ENCODE data around the gene KRTAP5-9.
"Not testable (repeated sequence)": the region's sequence is repeated elsewhere in the genome, so short reads cannot be mapped to it uniquely, and the experiment has no call there.

The KRTAP5-9 gene

DNA sequence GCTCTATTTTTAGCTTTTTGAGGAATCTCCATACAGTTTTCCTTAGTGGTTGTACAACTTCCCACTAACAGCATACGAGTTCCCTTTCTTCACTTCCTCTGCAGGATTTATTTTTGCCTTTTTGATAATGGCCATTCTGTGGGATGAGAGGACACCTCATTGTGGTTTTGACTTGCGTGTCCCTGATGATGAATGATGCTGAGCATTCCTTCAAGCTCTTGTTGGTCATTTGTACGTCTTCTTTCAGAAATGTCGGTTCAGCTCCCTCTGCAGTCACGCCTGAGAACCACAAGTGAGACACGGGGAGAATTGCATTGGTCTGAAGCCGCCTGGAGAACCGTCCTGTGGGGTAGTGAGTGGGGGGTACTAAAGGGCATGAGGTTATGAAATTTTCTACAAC, 15.2 kb downstream of the KRTAP5-9 start:
- DNase-seq: no peak

DNA sequence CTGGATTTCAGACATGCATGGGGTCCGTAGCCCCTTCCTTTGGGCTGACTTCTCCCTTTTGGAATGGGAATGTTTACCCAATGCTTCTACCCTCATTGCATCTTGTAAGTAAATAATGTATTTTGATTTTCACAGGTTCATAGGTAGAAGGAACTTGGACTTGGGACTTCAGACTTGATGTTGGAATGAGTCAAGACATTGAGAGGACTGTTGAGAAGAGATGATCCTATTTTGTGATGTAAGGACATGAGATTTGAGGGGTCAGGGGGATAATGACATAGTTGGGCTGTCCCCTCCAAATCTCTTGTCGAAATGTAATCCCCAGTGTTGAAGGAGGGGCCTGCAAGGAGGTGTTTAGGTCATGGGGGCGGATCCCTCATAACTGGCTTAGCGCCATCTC, 16.2 kb downstream of the KRTAP5-9 start:
- DNase-seq: no peak

DNA sequence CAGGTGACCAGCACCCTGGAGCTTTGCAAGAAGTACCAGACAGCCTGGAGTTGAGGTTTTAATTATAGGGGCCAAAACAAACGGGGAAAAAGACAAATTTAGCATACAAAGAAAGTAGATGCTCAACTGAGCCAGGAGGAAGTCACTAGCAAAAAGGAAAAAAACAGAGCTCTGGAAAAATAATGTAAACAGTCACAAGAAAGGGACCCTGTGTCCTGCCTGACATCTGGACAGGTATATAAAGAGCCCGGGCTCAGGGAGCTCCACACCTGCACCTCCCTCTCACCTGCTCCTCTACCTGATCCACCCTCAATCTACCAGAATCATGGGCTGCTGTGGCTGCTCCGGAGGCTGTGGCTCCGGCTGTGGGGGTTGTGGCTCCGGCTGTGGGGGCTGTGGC, 17.0 kb downstream of the KRTAP5-9 start, which contains the start of gene KRTAP5-10:
Gene KRTAP5-10 (plus strand): TSS at position 301 of the 400 bp plus-strand sequence. CDS start 25 bp downstream, at position 326.
- no peak for DNase-seq

DNA sequence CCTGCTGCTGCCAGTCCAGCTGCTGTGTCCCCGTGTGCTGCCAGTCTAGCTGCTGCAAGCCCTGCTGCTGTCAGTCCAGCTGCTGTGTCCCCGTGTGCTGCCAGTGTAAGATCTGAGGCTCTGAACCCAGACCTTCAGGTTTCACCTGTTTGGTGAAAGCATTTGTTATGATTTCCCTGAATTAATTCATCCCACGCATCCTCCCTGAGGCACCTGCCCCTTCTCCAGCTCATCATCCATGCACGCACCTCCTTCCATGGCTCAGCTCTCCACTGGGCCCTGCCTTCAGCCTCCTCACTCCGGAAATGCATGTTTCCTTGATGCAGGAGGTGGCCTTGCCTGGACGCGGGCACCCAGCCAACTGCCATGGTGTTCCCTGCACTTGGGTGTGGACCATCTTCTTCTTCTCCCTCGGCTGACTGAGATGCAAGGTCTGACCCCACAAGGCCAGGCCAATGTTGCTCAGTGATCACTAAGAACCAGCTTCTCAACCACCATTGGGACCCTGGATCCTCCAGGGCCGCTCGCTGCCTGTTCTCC, 17.9 kb downstream of the KRTAP5-9 start:
- DNase-seq: no peak

GRCh38 chr11:71566626-71567599, 18.7 kb downstream of the KRTAP5-9 start:
- not testable (repeated sequence) for DNase-seq

GRCh38 chr11:71567633-71568032, 19.4 kb downstream of the KRTAP5-9 start:
- DNase-seq: not testable (repeated sequence)

DNA sequence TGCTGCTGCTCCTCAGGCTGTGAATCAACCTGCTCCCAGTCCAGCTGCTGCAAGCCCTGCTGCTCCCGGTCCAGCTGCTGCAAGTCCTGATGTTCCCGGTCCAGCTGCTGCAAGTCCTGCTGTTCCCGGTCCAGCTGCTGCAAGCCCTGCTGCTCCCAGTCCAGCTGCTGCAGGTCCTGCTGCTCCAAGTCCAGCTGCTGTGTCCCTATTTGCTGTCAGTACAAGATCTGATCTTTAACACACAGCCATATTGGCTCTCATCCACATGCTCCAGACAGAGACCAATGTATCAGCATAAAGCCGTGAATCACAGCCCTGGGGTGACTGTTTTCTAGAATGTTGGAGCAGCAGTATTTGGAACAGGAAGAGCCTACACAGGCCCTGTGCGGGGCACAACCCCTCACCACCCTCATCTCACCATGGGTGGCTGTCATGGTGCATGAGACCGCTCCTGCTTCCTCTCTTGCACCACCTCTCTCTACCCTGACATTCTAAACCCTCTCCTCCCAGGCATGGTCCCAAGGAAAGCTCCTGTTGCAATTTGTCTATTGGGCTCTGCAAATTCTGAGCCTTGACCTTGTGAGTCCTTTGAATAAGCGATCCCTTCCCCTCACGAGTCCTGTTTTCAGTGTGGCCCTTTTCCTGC, 20.6 kb downstream of the KRTAP5-9 start:
- DNase-seq: no peak

- not testable (repeated sequence) for DNase-seq
Observed at GRCh38 chr11:71571101-71571850, 23.1 kb downstream of the KRTAP5-9 start.

DNA sequence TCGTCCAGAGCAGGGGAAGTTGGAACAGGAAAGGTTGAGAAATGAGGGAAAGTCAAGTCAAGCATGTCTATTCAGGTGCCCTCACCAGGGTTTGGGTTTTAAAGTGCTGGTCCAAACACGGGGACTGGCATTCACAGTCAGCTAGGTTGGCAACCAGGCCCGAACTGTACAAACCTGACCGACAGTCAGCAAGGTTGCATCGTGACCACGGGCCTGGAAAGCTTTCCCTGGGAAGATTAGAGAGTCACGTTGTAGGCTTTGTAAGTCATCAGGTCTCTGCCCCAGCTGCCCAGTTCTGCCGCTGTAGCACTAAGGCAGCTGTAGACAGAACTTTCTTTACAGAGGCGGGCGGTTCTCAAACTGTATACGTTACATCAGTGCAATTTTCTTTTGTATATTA, 24.6 kb downstream of the KRTAP5-9 start:
- no peak for DNase-seq

DNA sequence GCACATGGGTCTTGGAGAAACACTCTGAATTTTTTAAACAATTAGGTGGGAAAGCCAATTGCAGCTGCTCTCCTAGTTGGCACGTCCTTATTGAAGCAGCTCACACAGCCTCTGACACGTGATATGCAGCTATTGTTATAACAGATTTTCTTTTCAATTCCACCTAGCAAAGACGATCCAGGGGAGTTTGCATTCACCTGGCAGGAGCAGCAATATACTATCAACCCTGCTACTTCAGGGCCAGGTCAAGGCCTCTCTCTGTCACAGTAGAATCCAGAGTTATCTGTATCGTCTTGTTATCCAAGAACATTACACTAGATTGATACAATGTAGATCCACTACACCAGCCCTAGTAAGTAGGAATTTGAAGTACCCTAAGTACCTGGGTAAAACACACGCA, 26.2 kb downstream of the KRTAP5-9 start:
- no peak for DNase-seq

DNA sequence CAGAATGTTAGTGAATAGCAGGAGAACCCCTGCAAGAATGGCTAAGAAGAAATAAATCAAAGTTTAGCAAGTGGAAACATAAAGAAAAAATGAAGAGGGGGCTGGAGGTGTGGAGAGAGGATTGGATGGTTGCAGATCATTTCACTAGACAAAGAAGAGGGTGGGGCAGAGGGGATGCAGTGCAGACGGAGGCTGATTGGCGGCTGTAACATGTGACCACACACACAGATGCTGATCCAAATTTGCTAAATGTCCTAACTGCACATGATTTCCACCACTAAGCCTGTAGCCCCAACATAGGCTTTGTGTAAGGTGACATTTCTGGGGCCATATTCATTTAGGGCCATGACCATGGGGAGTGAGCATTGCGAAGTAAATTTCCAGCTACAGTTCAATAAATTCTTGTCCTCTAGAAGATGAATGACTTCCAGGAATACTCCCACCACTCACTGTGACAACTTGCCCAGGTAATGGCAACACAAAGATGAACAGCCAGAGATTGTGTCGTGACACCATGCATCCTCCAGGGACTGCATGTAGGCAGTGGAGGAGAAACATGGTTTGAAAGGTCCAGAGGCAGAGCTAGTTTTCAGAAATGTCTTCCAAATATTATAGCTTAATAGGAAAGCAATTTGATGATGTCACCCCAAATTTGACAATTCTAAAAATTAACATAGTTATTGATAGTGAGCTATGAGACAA, 27.7 kb downstream of the KRTAP5-9 start:
- no peak for DNase-seq

GRCh38 chr11:71576688-71577465, 28.7 kb downstream of the KRTAP5-9 start:
- DNase-seq: not testable (repeated sequence)

DNA sequence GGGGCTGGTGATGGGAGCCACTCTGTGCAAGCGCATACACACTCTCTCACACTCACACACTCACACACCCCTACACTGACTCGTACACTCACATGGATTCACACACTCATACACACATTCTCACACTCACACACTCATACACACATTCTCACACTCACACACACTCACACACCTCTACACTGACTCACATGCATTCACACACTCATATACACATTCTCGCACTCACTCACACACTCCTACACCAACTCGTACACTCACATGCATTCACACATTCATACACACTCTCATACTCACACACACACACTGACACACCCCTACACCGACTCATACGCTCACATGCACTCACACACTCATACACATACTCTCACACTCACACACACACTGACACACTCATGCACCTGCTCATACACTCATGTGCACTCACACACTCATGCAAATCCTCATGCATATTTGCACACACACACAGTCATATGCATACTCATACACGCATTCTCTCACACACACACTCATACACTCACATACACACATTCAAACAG, 29.3 kb downstream of the KRTAP5-9 start:
- no peak for DNase-seq

GRCh38 chr11:71579513-71579912, 31.3 kb downstream of the KRTAP5-9 start:
- not testable (repeated sequence) for DNase-seq

DNA sequence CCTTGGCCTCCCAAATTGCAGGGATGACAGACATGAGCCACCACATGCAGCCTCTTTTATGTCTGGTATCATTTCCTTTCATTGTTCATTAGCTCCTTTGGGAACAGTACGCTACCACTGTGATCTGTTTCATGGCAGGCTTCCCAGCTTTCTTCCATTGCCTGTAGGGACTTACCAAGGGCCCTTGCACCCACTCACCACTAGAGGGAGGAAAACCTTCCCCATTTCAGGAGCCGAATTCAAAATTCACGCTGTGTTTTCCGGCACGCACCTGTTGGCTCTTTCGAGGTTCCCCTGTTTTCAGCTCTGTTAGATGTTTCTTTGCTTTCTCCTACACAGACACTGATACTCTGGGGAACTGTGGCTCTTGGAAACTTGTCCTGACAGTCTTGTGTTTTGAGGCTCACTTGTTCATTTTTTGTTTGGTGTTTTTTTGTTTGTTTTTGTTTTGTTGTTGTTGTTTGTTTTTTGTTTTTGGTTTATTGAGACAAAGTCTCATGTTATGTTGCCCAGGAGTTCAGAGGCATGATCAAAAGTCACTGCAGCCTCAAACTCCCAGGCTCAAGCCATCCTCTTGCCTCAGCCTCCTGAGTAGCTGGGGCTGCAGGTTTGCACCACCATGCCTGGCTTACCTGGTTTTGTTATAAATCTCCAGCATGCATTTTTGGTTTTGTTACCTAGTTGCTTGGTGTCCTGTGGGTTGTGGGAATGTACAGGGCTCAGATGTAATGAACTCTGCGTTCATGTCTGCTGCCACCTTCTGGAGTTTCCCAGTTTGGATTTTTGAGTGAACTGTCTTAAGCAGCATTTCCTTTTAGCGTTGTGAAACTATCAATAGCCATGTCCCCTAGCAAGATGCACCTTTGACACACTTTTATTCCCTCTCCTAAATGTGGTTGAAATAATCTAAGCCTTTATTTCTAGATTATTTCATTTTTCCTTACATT, 32.1 kb downstream of the KRTAP5-9 start:
- DNase-seq: no peak

DNA sequence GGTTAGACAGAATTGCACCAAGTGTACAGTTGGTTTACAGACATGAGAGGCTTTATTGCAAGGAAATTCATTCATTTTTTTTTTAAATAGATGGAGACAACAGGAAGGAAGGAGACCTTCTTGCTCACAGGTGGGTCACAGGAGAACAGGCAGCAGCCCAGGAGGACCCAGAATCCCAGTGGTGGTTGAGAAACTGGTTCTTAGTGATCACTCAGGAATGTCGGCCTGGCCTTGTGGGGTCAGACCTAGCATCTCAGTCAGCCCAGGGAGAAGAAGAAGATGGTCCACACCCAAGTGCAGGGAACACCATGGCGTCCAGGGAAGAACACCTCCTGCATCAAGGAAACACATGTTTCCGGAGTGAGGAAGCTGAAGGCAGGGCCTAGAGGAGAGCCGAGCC, 33.6 kb downstream of the KRTAP5-9 start:
- DNase-seq: no peak

GRCh38 chr11:71582309-71582895, 34.2 kb downstream of the KRTAP5-9 start, which contains the start of gene KRTAP5-11:
TSS of gene KRTAP5-11 (minus strand) at chr11:71582875. CDS start at chr11:71582837, 38 bp downstream.
- no peak for DNase-seq

DNA sequence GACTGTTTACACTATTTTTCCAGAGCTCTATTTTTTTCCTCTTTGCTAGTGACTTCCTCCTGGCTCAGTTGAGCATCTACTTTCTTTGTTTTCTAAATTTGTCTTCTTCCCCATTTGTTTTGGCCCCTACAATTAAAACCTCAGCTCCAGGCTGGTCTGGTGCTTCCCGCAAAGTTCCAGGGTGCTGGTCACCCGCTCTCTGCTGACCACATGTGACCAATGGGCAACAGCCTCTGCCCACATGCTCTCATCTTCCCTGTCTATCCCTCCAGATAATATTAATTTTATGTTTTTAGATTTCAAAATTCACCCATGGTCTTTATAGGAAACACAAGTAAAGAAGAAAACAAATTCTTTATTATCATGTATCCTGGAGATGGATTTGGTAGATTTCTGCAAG, 34.7 kb downstream of the KRTAP5-9 start:
- not testable (repeated sequence) for DNase-seq

- DNase-seq: not testable (repeated sequence)
Observed at GRCh38 chr11:71585673-71586072, 37.5 kb downstream of the KRTAP5-9 start.
